GM19238 (cell line): Measurements from ENCODE around the gene TAF10.

Source experiments
- DNase-seq: peaks from one replicate; pipeline ENCODE4 v3.0.0; 2011; ENCODE audit warnings: low spot score; ENCODE audit not compliant: insufficient read length

Gene TAF10

DNA sequence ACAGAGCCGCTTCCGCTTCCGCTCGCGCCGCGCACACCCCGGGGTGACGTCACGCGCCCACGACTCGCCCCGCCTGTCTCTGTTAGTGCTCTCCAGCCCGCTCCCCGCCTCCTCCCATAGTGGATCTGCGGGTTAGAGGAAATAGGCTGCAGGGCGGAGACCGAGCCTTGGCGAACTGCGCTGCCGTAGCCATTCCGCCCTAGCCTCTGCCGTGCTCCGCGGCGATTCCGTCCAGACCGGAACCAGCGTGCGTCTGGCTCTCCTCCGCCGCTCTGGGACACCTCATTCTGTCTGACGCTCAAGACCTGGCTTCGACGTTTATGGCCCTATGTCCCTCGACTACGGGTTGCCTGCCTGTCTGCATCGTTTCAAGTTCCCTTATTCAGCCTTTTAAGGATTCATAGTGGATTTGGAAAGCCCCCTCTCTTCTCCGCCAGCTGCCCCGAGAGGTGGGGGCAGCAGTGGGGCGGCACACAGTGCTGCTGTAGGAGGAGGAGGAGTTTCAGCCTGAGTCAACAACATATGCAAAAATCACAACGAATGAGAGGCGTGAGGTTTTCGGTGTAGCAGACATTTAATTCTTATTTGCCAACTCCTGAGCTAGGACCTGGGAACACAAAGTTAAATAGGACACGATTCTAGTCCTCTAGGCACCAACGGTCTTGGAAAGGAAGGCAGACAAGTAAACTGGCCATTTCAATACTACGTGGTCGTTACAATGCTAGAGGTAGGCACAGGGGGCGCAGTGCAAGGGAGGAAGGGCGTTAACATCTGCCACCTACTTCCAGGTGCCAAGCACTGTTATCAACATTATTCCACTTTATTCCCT, at the start of gene TAF10:
Gene TAF10, minus strand, starts transcription at position 4 of the 829 bp plus-strand sequence. CDS start 27 bp downstream, outside the sequence.
- peak; percentile 90 for DNase-seq

DNA sequence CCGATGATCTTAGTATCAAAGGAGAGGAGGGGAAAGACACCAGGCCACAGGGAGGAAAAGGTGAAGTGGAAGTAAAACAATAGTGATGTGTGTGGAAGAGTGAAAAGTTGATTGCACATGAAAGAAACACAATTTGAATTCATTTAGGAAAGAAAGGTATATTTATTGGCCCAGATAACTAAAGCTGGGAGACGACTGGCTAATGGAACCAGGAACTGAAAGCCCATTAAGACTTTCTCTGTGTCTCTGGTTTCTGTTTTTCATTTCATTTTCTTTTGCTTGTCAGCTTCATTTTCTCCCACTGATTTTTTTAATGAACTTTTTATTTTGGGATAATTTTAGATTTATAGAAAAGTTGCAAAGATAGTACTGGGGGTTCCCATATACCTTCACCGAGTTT, 48.7 kb upstream of the TAF10 start:
- no peak for DNase-seq

- DNase-seq: no peak
These were observed 46.6 kb upstream of the TAF10 start for GRCh38 chr11:6658647-6659046.

- DNase-seq: no peak
These were observed 45.3 kb upstream of the TAF10 start for GRCh38 chr11:6657346-6657745.

GRCh38 chr11:6656936-6657335, 44.9 kb upstream of the TAF10 start:
- DNase-seq: no peak

DNA sequence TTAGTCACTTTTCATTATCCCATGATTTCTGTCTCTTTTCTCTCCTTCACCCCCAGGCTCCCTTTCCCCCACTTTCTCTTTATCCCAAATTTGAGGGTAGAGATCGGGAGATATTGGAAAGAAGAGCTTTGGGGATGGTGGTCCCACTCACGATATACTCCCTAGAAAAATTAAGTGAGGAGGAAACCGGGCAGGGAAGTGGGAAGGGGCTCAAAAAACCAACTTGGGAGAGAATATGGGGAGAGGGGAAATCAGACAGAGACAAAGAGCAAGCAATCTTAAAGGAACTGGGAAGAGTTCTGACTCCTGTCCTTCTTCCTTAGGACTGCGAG, 44.5 kb upstream of the TAF10 start:
- DNase-seq: no peak

- DNase-seq: no peak
These were observed 44.0 kb upstream of the TAF10 start, which contains the start of gene DCHS1 for GRCh38 chr11:6655790-6656583. Gene DCHS1, minus strand, starts transcription at chr11:6655809. Its CDS starts 14,196 bp downstream, at chr11:6641613.

DNA sequence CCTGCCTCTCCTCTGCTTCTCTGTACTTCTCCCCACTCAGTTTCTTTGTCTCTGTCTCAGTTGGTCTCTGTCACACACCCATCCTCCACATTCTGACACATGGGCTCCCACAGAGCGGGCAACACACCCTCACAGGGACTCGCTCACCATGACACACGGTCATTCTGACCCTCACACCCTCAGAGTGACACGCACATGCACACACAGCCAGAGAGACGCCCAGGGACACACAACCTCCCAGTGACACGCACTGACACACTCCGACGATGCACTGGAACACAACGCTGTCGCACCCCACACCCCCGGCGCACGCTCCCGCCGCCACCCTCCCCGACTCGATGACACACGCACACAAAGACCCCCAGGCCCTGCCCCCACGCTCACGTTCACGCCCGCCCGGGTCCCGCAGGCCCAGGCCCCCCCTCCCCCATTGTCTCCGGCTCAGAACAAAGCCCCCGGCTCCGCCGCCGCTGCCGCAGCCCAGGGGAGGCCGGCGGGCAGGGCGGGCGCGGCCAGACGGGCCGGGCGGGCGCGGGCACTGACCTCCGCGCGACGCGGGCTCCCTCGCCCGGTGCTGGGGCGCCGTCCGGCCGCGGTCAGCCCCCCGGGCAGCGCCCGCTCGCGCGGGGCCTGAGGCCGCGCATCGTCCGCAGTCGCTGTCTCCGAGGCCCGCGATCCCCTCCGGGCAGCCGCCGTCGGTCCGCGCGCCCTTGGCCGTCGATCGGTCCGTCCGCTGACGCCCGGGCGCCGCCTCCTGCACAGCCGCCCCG, 43.2 kb upstream of the TAF10 start:
- DNase-seq: no peak

GRCh38 chr11:6654281-6655019, 42.4 kb upstream of the TAF10 start:
- no peak for DNase-seq

GRCh38 chr11:6653656-6654055, 41.6 kb upstream of the TAF10 start:
- DNase-seq: no peak

- no peak for DNase-seq
These were observed 41.1 kb upstream of the TAF10 start for GRCh38 chr11:6653097-6653496.

GRCh38 chr11:6652182-6652581, 40.2 kb upstream of the TAF10 start:
- no peak for DNase-seq

- no peak for DNase-seq
These were observed 39.0 kb upstream of the TAF10 start for GRCh38 chr11:6650980-6651379.

DNA sequence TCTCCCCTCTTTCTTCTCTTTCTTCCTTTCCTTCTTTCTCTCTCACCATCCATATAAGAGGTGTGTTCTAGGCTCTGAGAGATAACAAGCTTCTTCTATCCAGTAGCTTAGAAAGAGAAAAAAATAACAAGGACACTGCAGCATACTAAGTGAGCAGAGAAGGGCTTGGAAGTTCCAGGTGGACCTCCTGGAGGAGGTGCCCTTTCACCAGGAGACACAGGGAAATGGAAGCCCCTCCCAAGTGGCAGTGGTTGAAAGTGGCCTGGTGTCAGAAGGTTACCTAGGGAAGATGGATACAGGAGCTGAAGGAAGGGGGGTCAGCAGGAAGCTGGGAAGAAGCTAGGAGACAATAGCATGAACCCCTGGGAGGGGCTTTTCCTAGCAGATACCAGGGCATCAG, 38.1 kb upstream of the TAF10 start:
- DNase-seq: no peak

DNA sequence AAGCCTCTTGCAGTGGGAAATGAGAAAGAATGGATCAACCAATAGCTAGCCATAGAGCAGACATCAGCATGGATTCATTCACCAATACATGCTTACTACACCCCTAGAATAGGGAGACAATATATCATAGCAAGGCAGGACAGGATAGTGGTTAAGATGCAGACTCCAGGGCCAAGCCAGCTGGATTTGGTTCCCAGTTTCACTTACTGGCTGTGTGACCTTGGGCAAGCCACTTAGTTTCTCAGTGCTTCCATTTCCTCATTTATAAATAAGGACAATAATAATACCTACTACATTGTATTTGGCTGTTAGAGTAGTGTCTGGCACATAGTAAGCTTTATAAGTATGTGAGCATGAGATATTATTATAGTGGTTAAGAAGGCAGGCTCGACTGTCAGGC, 36.5 kb upstream of the TAF10 start:
- no peak for DNase-seq

GRCh38 chr11:6647836-6648235, 35.8 kb upstream of the TAF10 start:
- DNase-seq: no peak

GRCh38 chr11:6646918-6647679, 35.1 kb upstream of the TAF10 start:
- peak; percentile 69 for DNase-seq

- no peak for DNase-seq
These were observed 34.5 kb upstream of the TAF10 start for GRCh38 chr11:6646576-6646917.

DNA sequence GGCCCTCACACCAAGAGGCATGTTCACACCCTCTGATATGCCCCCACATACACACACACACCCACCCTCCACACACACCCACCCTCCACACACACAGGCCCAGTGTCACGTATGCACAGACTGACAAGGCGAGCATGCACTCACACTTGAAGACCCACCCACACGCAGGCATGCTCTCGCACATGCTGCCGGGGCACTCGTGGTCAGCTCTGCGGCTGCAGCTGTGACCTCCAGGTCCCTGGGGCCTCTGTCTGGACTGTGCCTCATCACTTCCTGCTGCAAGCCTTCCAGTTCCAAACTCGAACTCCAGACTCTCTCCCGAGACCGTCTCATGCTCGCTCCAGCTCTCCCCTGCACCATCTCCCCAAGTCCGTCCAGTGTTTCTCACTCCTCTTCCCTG, 34.1 kb upstream of the TAF10 start:
- DNase-seq: no peak

DNA sequence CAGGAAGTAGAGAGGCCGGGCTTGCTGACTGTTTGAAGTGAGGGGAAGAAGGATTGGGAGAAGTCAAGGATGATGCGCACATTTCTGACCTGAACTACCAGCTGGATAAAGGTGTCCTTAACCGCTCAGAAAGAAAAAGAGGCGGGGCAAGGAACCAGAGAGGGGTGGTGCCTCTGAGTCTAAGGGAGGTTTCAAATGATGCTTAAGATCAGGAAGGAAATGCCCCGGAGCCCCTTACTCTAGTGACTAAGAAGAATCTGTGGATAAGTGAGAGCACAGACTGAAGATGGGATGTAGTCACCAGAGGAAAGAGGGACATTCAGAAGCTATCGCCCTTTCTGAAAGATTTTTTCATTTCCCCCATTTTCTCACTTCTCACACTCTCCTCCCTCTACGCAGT, 30.9 kb upstream of the TAF10 start:
- DNase-seq: no peak
